Measurements from ENCODE around the gene SNX8.

SNX8 gene

DNA sequence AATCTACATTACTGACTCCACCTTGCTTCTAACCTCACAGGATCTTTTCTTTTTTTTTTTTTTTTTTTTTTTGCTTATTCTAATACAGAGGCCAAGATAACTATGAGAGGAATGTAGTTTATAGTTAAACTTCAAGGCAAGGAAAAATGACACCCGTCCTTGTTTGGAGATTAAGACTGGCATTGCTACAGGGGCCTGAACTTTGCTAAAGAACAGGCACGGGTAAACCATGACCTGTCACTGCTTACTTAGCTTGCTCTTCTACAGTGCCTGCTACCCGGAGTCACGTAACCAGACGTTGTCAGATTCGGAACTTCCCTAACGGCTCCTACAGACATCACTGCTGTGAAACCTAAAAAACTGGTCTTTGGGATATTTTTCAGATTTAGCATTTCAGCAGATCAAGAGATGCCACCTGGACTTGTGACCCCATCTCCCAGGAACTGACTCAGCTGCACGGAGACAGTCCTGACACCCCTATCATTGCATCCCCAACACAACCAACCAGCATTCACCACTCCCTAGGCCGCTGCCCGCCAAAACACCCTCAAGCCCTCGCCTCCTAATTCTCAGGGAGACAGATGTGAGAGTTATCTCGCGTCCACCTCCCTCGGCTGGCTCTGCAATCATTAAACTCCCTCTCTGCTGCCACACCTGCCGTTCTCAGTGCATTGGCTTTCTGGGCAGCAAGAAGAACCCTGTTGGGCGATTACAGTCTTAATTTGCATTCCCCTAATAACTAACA lies 109.0 kb downstream of the SNX8 start:
- no peak for DNase-seq (ENCODE audit: low read depth in 2 of 3, low spot score in 2 of 3)

GRCh38 chr7:2204446-2204845 lies 109.8 kb downstream of the SNX8 start:
- no peak for DNase-seq (ENCODE audit: low read depth in 2 of 3, low spot score in 2 of 3)

DNA sequence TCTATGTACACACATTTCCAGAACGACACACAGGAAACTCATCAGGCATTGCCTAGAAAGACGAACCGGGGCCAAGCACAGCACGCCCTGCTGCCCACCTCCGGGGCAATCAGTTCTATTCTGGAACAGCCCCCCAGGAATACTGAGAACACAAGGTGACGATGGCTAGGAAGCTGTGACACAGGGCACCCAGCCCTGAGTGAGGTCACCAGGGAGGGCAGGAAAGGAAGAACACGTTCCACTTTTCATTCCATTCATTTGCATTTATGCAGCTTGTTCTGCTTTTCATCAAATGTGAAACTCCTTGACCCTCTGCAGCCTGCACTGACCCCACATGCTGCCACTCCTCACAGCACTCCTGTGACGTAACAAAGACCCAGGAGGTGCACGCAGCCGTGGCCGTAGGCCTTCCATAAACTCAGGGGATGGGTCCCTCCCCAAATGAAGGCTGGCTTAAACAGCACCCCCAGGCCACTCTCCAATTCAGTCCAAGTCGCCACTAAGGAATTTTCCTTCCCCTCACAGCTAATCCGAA lies 110.4 kb downstream of the SNX8 start:
- no peak for DNase-seq (ENCODE audit: low read depth in 2 of 3, low spot score in 2 of 3)

DNA sequence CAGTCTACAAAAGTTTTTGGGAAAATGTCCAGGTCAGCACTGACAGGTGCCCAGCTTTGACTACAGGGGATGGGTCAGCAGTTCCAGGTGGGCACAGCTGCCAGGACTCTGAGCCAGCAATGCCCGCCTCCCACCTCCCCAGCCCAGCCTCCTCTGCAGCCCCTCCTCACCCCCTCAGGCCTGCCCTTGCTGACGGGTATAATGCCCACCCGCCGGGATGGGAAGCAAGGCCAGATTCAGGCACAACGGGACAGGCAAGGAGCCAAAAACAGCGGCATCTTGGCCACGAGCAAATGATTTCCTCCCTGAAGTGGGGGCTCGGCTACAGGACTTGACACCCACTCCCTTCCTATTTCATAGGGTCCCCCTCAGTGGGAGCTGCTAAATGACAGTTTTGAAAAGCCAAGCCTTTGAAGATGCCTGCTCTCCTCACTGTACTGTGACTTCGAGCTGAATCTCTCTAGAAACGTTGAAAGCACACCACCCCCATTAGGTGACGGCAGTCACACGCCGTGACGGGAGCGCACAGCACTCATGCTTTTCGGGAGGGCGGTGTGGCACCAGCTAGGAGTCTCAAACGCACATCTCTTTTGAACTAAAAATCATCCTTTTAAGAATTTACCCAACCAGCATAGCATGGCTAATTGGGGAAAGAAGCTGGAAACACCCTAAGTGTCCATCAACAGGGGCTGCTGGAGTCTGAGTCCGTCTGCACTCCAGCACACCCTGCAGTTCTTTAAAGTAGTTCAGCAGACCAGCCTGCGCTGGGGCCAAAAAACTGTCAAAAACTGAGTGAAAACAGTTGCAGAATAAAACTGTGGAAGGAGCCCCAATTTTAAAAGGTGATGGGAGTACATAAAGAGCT lies 111.1 kb downstream of the SNX8 start:
- no peak for DNase-seq (ENCODE audit: low read depth in 2 of 3, low spot score in 2 of 3)

- DNase-seq (ENCODE audit: low read depth in 2 of 3, low spot score in 2 of 3), result no peak
Observed at GRCh38 chr7:2202361-2202761, 111.9 kb downstream of the SNX8 start.

Data from activated CD8-positive, alpha-beta memory T cell treated with anti-CD3 and anti-CD28 coated beads for 48 hours (primary cell).